GM21515 (cell line): ENCODE measurements around the gene EFCAB11.
"Not testable (repeated sequence)": the region's sequence is repeated elsewhere in the genome, so short reads cannot be mapped to it uniquely, and the experiment has no call there.

Experiments used
- ATAC-seq: cut with Tn5 transposase; IDR thresholded peaks from one replicate; pipeline ENCODE4 v1.9.1; 2021; ENCODE audit not compliant: unreplicated experiment

Gene EFCAB11

DNA sequence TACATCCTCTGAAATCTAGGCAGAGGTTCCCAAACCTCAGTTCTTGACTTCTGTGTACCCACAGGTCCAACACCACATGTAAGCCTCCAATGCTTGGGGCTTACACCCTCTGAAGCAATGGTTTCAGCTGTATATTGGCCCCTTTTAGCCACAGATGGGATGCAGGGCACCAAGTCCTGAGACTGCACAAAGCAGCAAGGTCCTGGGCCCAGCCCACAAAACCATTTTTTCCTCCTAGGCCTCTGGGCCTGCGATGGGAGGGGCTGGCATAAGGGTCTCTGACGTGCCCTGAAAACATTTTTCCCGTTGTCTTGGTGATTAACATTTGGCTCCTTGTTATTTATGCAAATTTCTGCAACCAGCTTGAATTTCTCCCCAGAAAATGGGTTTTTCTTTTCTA lies 80.4 kb downstream of the EFCAB11 start:
- not testable (repeated sequence) for ATAC-seq

DNA sequence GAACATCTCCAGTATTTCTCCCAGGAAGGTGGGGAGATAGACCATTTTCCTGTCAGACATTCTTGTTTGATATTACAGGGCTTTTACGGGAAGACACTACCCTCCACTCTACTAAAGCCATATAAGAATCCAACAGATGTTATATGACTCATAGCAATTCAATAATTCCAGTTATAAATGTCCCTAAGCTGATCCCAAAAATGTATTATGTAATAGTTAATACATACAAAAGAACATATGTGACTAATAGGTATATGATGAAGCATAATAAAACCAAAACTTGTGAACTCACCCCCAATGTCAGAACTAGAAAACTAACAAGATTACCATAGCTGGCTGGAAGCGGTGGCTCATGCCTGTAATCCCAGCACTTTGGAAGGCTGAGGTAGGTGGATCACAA lies 84.2 kb downstream of the EFCAB11 start:
- ATAC-seq: no peak

DNA sequence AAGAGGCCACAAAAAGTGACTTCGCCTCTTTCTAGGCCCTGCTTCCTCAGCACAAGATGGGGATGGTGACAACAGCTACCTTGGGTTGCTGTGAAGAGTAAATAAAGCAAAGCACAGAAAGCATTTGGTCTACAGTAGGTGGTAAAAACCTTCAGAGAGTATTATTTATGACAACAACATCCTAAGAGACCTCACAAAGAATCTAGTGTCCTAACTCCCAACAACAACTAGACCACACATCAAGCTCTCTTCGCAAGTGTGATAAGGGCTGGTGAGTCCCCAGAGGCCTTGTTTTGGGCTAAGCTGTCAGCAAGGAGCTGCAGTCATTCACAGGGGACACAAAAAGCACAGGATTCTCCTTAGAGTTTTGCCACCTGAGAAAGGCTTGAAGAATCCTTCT lies 84.9 kb downstream of the EFCAB11 start:
- ATAC-seq: no peak

DNA sequence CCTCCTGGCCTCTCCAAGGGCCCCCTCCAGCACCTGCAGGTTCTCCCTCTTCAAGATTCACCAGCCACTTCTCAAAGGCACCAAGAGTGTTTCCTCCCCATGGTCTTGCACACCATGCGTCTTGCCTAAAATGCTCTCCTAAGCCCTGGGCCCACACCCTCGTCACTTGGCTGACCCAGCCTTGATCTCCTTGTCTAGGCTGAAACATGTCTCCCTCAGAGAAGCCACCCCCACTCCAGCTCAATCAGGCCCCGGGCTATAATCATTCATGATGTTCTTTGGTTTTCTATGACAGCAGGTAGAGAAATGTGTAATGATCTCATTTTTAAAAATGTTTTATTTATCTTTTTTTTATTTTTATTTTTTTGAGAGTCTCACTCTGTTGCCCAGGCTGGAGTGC lies 88.1 kb downstream of the EFCAB11 start:
- ATAC-seq: no peak

DNA sequence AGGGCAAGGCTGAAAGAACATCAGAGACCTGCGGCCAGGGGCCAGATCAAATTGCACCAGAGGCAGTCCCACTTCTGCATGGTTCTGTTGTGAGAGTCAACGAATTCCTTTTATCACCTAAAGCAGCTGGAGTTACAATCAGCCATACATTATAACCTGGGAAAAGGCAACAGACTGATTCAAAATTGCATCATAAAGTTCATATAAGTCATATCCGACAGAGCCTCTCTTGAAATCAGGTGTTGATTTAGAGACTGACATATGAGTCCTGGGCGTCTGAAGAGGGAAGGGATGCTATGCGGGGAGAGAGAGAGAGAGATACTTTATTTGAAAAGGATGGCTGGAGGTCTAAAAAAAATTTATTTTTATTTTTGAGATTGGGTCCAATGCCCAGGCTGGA lies 89.4 kb downstream of the EFCAB11 start:
- no peak for ATAC-seq

DNA sequence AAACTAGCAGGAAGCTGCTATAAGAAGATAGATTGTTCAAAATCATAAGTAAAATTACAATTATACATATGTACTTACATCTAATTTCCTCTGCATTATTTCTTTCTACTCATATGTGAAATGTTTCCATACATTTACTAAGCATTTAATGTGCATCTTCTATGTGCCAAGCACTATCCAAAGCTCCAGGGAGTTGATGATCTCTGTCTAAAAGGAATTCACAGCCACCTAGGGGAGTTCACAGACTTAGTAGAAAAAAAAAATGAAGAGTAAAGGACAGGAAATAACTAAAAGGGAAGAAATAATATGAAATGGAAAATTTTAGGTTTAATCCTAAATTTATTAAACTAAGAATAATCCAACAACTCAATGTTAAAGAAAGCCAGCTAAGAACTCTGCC lies 91.7 kb downstream of the EFCAB11 start:
- no peak for ATAC-seq

DNA sequence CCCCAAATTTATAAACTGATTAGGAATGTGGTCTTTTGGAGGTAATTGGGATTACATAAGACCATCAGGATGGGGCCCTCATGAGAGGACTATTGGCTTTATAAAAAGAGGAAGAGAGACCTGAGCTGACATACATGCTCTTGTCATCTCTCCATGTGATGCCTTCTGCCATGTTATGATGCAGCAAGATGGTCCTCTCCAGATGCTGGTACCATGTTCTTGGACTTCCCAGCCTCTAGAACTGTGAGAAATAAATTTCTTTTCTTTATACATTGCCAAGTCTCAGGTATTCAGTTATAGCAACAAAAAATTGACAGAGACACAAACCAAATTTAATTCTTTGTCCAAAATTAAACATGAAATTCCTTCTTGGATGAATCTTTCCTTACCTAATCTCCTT lies 92.9 kb downstream of the EFCAB11 start:
- ATAC-seq: no peak

DNA sequence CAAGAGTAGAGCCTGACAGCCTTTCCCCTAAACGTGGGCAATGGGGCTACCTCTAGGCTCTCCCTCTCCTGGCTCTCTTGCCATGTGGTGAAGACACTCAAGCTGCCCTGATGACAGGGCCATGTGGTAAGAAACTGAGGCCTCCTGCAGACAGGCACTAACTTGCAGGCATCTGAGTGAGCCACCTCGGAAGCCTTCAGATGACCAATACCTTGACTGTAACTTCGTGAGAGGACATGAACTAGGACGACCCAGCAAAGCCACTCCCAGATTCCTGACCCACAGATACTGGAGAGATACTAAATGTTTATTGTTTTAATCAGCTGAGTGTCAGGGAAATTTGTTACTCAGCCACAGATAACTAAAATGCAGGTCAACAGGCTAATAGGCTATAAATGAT lies 96.4 kb downstream of the EFCAB11 start:
- ATAC-seq: no peak

DNA sequence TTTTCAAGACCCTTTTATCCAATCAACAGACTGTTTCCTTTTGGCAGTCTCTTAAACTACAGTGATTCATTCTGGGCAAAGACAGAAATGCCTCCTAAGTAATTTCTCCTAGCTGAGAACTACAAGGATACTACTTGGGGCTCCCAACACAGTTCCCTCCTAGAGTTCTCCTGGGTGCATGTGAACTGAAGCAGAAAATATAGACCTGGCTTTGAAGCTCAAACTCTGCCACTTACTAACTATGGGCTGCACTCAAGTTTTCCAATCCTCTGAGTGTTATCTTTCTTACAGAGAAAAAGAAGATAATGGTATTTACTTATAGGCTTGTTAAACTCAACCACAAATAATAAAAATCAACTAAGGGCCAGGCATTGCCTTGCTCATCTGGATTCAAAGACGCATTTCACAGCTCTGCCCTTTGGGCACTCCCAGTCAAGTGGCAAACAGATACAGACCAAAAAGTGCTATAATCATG lies 97.6 kb downstream of the EFCAB11 start:
- ATAC-seq: no peak

DNA sequence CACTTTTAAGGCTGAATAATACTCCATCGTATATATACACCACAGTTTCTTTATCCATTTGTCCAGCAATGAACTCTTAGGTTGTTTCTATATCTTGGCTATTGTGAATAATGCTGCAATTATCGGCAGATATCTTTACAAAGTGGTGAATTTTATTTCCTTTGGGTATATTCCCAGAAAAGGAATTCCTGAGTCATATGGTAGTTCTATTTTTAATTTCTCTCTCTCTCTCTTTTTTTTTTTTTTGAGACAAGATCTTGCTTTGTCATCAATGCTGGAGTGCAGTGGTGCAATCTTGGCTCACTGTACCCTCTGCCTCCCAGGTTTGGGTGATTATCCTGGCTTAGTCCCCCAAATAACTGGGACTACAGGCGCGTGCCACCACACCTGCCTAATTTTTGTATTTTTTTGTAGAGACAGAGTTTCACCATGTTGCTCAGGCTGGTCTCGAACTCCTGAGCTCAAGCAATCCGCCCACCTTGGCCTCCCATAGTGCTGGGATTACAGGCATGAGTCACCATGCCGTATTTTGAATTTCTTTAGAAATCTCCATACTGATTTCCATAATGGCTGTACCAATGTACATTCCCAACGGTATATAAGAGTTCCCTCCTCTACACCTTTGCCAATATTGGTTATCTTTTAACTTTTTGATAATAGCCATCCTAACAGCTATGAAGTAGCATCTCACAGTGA lies 98.4 kb downstream of the EFCAB11 start:
- no peak for ATAC-seq

DNA sequence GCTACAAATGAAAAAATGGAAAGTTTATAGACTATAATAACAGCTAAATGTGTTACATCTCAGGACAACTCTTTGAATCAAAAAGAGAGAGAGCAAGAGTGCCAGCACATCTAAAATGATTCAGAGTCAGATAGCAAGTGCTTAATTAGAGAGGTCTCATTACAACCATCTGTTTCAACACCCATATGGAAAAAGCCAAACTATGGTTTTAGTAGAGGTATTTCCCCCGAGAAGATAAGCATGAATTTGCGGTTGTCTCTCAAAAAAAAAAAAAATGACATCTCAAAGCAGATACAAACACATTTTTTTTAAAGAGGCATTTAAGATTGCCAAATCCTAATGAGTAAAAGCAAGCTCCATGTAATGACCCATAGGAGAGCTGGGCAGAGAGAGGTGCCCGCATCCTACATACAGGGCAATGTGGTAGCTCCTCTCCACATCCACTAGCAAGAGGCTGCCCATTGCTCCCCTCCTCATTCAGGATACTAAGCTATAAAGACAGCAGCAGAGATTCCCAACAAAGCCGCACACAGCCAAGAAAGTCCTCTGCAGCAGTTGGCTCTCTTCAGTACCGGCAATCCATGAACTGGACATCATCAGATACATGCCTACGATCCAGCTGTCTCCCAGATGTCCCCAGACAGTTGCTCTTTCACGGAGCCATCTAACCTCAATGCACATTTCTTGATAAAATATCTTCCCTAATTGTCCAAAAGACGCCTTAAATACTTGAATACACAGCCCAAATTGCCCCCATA lies 100.4 kb downstream of the EFCAB11 start:
- no peak for ATAC-seq

DNA sequence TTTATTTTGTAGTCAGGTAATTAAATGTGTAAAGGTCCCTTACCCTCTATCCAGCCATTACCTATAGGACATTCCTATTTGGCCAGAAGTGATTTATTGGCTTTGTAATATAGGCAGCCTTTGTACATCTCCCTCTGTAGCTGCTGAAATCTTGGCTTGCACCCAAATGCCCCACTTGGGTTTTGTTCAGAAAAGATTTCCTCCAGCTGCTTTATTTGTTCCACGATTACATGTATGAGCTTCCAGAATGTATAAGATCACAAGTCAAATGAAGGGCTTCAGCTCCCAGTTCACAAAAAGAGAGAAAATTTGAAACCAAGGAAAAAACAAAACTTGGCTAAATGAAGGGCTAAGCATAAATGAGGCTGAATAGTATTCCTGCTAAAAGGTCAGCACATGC lies 103.4 kb downstream of the EFCAB11 start:
- ATAC-seq: no peak

DNA sequence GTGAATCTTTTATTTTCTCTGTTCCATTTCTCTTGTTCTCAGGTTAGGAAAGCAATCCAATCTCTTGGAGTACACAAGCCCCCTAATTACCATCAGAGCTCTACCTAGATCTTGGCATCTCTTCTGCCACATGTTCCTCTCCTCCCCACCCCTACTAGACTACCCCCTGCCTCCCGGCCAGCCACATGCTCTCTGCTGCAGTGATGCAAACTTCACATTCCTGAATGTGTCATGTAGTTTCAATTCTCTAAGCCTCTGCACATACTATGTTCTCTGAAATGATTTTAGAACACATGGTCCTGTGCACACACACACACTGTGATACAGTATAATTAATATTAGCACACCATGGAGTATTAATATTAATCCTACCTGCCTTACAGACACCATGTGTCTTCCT lies 104.6 kb downstream of the EFCAB11 start:
- ATAC-seq: no peak

DNA sequence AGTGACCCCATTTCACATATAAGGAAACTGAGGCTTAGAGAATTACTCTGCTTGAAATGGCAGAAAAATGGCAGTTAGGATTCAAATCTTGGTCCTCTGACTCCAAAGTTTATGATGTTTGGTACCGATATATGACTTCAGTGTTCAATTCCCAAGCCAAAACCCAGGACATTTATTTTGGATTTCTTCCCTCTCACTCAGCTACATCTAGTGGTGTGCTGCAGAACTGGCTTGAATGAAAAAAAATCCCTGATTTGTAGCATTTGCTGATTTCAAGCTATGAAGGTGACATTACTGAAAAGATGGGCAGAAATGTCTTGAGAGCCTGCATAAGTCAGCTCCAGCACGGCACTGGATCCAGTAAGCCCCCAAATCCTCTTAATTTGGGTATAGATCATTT lies 106.4 kb downstream of the EFCAB11 start:
- ATAC-seq: no peak

DNA sequence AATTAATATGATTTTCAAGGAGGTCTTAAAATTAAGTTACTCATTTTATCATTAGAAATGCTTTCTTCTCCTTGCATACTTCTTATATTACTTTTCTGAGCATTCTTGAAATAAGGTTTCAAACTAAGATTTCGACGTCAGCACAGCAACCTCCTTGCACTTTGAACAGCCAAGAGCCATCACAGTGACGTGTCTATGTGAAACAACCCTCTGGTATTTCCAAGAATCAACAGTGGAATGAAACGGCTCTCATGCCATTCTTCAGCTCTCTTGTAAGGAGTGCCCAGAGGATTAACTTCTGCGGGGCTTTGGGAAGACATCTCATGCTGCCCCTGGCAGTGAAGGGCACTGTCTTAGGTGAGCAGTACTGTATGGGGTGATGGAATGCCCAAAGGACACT lies 109.2 kb downstream of the EFCAB11 start:
- ATAC-seq: no peak

DNA sequence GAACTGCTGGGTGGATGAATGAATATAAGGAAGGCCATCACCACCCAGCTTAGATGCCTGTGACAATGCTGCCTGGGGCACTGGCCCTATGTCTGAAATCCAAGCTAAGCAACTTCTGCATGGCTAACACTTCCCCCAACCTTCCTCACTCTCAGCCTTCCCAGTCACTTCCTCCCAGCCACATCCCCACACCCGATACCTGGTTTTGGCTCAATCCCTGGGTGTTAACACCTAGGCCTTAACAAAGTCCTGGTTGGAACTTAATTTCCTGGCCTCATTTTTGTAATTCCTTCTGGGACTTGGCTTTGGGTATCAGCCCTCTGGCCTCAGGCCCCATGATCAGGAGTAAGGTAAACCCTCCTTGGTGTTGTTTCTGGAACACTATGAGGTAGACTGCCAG lies 110.0 kb downstream of the EFCAB11 start:
- no peak for ATAC-seq

DNA sequence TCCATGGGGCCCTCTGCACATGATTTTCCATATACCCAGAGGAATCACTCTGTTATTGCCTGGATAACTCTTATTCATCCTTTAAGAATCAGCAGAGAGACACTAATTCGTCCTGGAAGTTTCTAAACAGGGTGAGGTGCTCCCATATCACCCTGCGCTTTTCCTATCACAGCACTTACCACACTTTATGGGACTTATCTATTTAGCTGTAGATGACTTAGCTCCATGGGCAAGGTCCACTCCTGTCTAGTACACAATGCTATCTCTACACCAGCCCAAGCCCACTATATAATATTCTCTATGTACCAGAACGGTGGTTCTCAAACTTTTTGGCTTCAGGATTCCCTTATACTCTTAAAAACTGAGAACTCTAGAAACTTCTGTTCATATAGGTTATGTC lies 111.7 kb downstream of the EFCAB11 start:
- ATAC-seq: no peak

DNA sequence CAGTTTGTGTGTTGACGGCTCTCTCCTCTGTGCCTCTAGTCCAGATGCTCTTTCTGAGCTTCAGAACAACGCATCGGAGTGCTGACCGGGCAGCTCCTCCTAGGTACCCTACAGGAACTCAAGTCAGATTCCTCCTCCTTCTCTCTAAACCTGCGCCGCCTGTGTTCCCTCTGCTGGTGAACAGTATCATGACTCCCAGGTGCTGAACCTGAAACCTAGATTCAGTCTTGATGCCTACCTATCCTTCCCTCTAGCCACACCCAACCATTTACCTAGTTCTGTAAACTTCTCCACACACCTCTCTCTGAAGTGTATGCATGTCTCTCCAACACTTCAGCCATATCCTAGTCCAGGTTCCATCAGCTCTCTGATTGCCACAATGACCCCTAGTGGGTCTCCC lies 112.7 kb downstream of the EFCAB11 start:
- ATAC-seq: no peak

DNA sequence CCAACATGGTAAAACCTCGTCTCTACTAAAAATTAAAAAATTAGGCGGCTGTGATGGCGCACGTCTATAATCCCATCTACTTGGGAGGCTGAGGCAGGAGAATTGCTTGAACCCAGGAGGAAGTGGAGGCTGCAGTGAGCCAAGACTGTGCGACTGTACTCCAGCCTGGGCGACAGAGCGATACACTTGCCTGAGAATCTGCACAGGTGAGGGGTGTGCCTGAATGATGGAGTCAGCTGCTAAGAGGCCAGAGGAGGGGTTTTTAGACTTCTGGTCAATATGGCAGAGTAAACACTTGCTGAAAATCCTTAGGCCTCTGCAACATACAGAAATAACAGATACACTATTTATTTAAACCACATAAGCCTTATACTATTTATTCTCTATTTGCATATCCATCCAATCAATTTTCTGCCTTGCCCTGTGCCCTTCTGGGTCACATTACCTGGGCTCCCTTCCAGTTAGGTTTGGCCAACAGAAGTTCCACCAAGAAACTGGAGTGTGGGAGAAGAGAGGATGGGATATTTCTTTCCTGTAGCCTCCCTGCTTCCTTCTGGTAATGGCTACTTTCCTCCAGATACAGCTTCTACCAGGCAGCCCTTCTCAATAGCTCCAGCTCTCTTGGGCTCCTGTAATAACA lies 117.6 kb downstream of the EFCAB11 start:
- ATAC-seq: no peak

DNA sequence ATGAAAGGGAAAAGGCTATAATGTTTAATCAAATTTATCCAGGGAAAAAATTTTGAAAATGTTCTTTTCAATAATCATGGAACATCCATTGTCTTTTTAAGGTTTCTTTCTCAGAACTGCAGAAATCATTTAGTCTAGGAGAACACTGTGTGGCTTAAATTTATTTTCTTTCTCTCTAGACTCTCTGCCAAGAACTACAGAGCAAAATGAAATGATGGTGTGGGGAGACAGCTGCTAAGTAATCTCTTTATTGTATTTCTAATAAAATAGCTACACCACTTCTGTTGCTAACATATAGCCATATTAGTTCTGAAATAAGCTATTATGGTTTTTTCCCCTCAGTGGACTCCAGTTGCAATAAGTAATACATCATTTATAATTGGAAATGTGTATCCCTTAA lies 120.9 kb downstream of the EFCAB11 start:
- no peak for ATAC-seq

DNA sequence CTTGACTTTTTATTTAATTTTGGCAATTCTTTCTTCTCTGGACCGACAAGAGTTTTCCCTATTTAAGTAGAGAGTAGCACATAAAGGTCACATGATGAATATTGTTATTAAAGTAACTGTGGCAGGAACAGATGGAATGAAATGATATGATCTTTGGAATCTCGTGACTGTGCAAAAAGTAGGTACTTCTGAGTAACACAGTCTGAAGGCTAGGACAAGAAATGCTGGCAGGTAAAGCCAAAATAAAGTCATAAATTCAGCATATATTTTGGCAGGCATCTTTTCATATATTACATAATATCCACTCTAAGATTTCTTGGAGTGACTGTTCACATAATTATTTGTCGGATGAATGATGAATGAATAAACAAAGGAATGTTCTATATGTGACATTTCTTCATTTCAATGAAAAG lies 121.4 kb downstream of the EFCAB11 start:
- ATAC-seq: no peak

DNA sequence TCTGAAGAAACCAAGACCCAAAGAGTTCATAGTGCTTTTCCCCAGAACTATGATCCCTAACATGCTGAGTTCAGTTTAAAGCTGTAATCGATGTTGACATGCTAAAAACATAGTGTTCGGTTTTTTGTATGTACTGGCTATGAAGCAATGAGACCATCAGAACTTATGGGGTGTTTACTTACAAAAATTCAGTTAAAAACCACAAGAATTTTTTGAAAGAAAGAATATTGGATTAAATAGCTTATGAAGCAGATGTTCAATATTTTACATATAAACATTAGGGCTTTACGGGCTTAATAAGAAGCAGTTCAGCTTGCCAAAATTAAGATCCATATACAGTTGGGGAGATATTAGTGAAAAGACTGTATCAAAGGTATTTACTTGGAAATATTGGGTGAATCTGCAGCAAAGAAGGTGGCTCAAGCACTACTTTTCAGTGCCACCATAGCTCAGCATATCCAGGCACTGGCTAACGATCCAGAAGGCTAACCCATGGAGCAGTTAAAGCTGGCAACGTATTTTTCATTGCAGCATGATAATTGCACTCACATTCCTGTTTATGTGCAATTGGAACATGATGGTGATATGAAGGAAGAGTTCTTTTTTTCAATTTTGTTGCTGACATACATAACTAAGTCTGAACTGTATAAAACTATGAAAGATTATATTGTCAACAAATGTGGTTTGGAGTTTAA lies 125.9 kb downstream of the EFCAB11 start:
- ATAC-seq: no peak
